Stimulated activated CD4-positive, alpha-beta T cell treated with anti-CD3 and anti-CD28 coated beads, TNF-alpha, amount 100 ng/mL, for 24 hours (primary cell): ENCODE results near the gene ALLC.

Experiments used
- DNase-seq, 3 experiments: peaks; one replicate each; pipeline ENCODE4 v3.0.0-alpha.2; 2020; ENCODE audit warnings: low read depth in 3 of 3

ALLC gene

DNA sequence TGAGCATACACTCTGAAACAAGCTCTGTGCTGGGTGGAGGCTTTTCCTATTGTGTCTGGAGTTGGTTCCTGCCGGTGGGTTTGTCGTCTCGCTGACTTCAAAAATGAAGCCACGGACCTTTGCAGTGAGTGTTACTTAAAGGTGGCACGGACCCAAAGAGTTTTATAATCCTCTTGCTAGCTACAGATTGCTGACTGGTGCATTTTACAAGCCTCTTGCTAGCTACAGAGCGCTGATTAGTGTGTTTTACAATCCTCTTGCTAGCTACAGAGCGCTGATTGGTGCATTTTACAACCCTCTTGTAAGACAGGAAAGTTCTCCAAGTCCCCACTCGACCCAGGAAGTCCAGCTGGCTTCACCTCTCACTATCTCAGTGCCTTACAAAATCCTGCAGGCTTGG, 60.7 kb downstream of the ALLC start:
- no peak for DNase-seq

GRCh38 chr2:3725002-3725401, 67.0 kb downstream of the ALLC start:
- DNase-seq: no peak

DNA sequence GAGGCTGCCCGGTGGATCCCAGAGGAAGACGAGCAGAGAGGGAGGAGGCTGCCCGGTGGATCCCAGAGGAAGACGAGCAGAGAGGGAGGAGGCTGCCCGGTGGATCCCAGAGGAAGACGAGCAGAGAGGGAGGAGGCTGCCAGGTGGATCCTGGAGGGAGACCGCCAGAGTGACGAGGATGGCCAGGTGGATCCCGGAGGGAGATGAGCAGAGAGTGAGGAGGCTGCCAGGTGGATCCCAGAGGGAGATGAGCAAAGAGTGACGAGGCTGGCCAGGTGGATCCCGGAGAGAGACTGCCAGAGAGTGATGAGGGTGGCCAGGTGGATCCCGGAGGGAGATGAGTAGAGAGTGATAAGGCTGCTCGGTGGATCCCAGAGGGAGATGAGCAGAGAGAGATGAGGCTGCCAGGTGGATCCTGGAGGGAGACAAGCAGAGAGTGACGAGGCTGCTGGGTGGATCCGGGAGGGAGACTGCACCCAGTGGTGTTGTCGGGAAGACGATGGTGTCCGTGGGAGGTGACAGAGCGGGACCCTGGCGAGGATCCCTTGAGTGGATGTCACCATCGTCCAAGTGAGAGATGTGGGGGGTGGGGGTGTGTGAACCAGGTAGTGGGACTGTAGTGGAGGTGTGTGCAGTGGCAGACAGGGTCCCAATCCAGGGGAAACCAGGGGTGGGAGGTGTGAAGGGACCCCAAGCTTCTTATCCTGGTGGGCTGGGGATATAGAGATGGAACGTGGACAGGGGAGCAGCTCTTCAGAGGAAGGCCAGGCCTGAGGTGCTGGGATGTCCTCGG, 67.7 kb downstream of the ALLC start:
- no peak for DNase-seq

- DNase-seq: no peak
Observed at GRCh38 chr2:3726511-3726910, 68.5 kb downstream of the ALLC start.

GRCh38 chr2:3727397-3728045, 69.5 kb downstream of the ALLC start:
- DNase-seq: no peak

DNA sequence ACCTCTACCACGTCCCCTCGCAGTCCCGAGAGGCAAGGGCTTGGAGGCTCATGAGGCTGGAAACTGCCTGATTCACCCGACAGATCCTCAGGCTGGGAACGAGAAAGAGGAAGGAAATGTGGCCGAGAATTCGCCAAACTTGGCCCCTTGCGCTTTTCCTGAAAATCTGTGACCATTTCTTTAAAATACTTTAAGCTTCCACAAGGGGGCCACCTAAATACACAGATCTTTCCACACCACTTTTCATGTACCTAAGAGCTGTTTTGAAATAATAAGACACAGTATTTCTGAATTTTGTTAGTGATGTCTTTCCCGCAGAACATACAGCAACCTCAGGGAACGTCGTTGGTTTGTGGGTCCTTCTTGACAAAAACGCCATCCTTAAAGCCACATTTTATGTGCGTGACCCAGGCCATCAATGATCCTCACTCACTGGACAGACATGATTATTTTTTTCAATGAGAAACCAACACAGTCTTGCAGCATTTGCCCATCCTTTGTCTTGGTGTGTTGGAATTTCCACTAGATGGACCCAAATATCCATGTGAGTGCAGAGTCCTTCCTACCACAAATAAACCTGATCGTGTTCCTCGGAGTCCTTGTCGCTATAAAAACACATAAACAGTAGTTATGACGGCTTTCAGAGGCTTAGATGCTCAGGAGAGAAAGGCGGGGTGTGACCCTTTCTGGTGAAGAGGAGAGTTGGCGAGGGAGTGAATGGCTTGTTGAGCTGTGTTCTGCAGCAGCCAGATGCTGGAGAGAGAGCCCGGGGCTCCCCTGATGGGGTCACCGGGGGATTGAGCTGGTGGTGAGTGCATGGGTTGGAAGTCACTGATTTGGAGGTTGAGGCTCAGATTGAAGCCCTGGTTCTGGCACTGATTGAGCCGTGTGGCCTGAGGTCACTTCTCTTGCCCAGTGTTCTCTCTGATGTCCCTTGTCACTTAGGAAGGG, 70.4 kb downstream of the ALLC start:
- DNase-seq: no peak

- no peak for DNase-seq
Observed at GRCh38 chr2:3729055-3729448, 71.1 kb downstream of the ALLC start.

GRCh38 chr2:3729786-3730185, 71.8 kb downstream of the ALLC start:
- DNase-seq: no peak

DNA sequence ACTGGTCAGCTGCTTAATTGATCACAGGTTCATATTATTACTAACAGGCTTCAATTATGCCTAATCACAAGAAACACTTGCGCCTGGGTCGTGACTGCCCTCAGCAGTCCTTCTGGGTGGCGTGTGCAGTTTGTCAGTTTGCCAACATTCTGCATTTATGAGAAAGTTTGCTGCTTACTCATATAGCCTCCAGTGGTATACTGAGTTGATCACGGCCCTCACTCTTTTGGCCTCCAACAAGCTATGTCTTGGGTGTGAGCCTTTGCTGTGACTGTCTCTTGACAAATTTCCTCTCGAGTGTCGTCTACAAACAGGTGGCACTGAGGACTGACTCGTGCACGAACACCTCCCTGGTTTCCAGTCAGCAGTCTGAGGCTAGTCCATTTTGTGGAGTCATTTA, 72.6 kb downstream of the ALLC start:
- DNase-seq: no peak

DNA sequence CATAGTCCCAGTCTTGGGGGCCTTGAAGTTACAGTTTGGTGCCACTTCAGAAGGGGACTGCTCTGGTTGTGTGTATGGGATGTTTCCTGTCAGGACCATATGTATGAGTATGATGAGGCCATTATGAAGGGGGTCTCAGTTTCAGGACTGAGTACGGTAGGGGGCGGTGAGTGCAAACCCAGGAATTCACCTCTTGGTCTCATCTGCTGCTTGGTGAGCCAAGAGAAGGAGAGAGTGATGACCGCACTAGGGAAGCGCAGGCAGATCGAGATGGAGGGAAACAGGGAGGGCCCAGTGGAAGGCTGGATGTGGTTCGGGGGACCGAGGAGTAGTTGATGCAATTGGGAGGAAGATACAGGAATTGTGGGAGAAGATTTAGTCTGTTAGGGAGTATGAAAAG, 73.8 kb downstream of the ALLC start:
- DNase-seq: no peak

DNA sequence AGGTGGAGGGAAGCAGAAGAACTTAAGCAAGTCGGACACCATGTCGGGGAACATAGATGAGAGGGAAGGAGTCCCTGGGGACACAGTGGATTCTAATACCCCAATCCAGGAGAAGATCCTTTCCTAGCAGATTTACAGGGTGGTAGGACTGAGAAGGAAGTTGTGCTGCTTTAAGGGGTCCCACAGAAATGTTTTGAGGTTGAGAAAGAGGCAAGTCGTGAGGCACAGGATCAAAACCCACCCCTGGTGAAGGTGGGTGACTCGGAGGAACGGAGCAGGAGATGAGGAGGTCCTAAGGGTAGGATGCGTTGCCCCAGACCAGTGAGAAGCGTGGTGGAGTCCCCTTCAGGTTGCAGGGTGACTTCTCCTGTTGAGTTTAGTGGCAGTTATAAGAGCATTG, 78.1 kb downstream of the ALLC start:
- no peak for DNase-seq

DNA sequence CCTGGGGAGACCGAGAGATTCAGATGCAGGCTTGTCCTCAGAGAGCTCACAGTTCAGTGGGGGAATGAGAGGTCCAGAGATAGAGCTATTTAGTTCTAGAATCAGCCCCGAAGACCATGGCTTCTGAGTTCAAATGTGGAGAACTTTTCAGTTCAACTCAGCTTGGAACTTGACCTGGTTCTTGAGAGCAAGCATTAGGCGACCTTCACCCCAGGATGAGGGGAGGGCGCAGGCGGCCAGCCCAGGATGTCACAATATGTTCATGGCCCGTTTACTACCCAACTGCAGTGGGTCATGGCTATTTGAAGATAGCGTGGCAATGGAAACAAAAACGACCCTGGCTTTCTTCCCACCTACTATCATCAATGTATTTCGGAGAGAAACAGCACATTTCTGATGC, 79.1 kb downstream of the ALLC start:
- DNase-seq: no peak

DNA sequence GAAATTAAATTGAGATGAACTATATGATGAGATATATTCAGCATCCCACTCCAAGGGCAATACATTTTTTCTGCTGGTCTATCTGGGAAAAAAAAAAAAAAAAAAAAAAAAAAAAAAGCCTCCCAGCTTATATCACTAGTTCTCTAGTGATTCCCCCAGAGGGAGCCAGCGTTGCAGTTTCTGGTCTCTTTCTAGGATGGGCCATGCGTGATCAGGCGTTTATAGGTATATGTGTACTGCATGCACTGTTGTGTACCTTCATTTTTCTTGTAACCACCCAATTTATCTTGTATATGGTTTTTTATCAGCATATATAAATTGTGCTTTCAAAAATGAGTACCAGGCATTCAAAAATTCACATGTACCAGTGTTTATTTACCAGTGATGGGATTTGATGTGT, 80.5 kb downstream of the ALLC start:
- peak in 1 of 3 experiments; percentile 5 for DNase-seq

DNA sequence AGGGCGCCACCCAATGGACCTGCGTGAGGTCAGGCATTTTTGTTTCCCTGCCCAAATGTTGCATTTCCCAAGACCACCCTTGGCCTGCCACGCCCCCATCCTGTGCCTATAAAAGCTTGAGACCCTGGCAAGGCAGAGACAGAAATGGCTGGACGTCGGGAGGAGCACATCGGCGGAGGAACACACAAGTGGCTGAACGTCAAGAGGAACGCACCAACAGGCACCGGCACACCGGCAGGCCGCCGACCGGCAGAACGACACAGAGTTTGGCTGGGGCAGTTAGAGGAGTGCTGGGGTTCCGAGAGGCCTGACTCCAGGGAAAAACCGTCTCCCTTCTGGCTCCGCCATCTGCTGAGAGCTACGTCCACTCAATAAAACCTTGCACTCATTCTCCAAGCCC, 81.3 kb downstream of the ALLC start:
- no peak for DNase-seq

DNA sequence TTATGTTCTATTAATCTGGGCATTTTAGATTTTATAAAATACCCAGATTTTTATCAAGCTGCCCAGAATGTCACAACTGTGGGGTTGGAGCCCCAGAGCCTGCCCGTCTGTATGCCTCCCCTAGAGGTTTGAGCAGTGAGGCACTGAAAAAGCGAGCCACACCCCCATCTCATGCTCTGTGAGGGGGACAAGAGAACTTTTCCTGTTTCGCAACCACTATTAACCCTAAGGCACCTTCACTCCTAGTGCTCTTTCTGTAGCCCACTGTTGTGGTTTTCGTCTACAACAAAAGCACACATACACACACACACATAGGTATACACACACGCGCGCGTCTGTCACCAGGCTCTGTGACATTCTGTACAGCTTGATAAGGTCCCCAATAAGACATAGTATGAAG, 83.4 kb downstream of the ALLC start:
- no peak for DNase-seq

- DNase-seq: no peak
Observed at GRCh38 chr2:3741867-3742602, 84.0 kb downstream of the ALLC start.

- no peak for DNase-seq
Observed at GRCh38 chr2:3742743-3743508, 84.9 kb downstream of the ALLC start.

DNA sequence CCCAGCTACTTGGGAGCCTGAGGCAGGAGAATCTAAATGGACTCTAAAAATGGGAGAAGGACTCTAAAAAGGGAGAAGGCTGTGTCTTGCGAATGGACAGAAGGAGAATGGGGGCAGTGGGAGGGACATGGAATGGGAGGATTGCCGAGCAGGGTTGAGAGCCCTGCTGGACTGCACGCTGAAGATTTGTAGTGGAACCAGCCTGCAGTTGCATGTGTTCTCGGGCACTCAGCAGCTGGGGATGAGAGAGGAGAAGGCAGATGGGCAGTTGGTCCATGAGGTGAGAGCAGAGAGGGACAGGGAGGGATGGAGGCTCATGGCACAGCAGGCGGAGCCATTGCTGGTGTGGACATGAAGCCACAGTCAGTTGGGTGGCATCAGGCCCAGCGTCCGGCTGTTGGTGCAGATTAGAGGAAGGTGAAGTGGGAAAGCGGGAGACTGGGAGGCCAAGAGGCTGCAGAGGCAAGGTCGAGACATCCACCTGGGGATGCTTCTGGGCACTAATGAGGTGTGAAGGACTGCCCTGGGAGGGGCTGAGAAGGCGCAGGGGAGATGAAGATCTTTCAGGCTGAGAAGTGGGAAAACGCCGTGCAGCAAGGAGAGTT, 86.1 kb downstream of the ALLC start:
- no peak for DNase-seq

DNA sequence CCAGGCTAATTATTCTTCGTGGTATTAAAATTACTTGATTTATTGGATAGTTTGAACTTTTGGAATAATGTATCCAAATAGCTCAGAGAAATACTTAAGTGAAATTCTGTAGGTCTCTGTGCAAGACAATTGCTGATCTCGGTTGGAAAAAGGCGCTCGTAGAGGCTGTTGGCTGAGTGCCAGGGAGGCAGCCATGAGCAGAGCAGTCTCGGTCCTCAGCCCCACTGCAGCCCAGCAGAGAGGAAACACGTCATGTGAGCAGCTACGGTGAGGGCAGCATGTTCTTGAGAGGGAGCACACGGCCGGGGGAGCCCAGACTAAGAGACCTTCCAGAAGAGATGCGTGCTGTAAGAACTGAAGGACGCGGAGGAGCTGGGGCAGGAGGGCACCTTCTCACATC, 87.9 kb downstream of the ALLC start:
- no peak for DNase-seq

GRCh38 chr2:3747032-3747654, 89.1 kb downstream of the ALLC start:
- no peak for DNase-seq
